Kidney (tissue), 14 donors: Measurements from ENCODE around the gene CNPPD1. TPM values are rescaled to one million over a fixed set of nuclear protein-coding genes. Genes with fewer than 3 reads are reported as not detected.

Experiments
- DNase-seq, 5 donors: peaks; one replicate each; pipeline ENCODE4 v3.0.0-alpha.2; 2013 to 2020
- FAIRE-seq: peaks from 2 replicates; lab custom pipeline; 2012; peaks lifted over from hg19 to GRCh38; lab: Jason Lieb, UNC
- H3K27ac ChIP-seq, 2 donors: one replicate each; pipeline ENCODE4 v1.7.0; 2013; ENCODE audit warnings: low read depth in 2 of 2, low read length in 2 of 2, inconsistent platforms in 1 of 2
- H3K27me3 ChIP-seq: one replicate; pipeline ENCODE4 v1.7.1; 2013; ENCODE audit warnings: low read length, inconsistent platforms; ENCODE audit not compliant: control insufficient read depth, insufficient read depth
- H3K36me3 ChIP-seq, 3 donors: one replicate each; pipeline versions ENCODE4 v1.7.0 to v1.7.1; 2013; ENCODE audit warnings: low read length in 3 of 3, control low read depth in 1 of 3, inconsistent platforms in 1 of 3; ENCODE audit not compliant: insufficient read depth in 3 of 3, control insufficient read depth in 2 of 3
- H3K4me1 ChIP-seq, 3 donors: one replicate each; pipeline versions ENCODE4 v1.7.0 to v1.7.1; 2013; ENCODE audit warnings: low read length in 3 of 3, inconsistent platforms in 1 of 3, low read depth in 1 of 3; ENCODE audit not compliant: control insufficient read depth in 2 of 3, insufficient read depth in 2 of 3
- H3K4me3 ChIP-seq, 3 donors: one replicate each; pipeline versions ENCODE4 v1.7.0 to v1.8.1; 2013; ENCODE audit warnings: low read length in 3 of 3, control low read depth in 1 of 3, inconsistent platforms in 1 of 3
- H3K9ac ChIP-seq, 3 donors: one replicate each; pipeline versions ENCODE4 v1.7.0 to v1.7.1; 2013; ENCODE audit warnings: low read length in 3 of 3, control low read depth in 1 of 3, inconsistent platforms in 1 of 3
- H3K9me3 ChIP-seq, 3 donors: one replicate each; pipeline versions ENCODE4 v1.7.0 to v1.7.1; 2013; ENCODE audit warnings: low read length in 3 of 3, control low read depth in 1 of 3, inconsistent platforms in 1 of 3; ENCODE audit not compliant: control insufficient read depth in 2 of 3, insufficient read depth in 1 of 3
- intact Hi-C: fragments of 100-400 bp; cut with DNase I; formaldehyde crosslinking; loops from one replicate; pipeline ENCODE4 v1.11.1; 2022
- polyA plus RNA-seq: library from polyadenylated mRNA; stranded (reverse); fragments of 350-450 nt; fragmentation: Illumina TruSeq; extraction: RNeasy Lipid Tissue Mini Kit (QIAGEN cat#74804); gene quantifications from one replicate; pipeline ENCODE4 v1.2.3, GENCODE V29; 2014; ENCODE audit warnings: low read depth, low replicate concordance; ENCODE audit not compliant: insufficient read depth
- total RNA-seq: library from RNA; stranded (reverse); fragmentation: NEBNext Ultra II Directional; extraction: Animal tissue kit (Norgen Biotek cat#: 25700); gene quantifications from one replicate; pipeline ENCODE4 v1.2.1, GENCODE V29; 2021
- TF ChIP-seq, protein P1 (sequence below): IDR thresholded peaks from 3 replicates; pipeline ENCODE4 v1.5.1; 2012; ENCODE audit warnings: mild to moderate bottlenecking, moderate library complexity, borderline replicate concordance; ENCODE audit not compliant: insufficient read depth; ENCODE audit errors: extremely low read depth
- donor health status: control.
- donor health status: control.
- donor health status: control.
- donor health status: control.
- donor health status: control.
- donor health status: DM: yes; HTN: yes; CAD: no.
- donor health status: Normal renal cell carcinoma (clear cell type).

Gene CNPPD1
- total and polyA plus RNA-seq, 2 donors from 2014 or later: 97.5 to 131 TPM

DNA sequence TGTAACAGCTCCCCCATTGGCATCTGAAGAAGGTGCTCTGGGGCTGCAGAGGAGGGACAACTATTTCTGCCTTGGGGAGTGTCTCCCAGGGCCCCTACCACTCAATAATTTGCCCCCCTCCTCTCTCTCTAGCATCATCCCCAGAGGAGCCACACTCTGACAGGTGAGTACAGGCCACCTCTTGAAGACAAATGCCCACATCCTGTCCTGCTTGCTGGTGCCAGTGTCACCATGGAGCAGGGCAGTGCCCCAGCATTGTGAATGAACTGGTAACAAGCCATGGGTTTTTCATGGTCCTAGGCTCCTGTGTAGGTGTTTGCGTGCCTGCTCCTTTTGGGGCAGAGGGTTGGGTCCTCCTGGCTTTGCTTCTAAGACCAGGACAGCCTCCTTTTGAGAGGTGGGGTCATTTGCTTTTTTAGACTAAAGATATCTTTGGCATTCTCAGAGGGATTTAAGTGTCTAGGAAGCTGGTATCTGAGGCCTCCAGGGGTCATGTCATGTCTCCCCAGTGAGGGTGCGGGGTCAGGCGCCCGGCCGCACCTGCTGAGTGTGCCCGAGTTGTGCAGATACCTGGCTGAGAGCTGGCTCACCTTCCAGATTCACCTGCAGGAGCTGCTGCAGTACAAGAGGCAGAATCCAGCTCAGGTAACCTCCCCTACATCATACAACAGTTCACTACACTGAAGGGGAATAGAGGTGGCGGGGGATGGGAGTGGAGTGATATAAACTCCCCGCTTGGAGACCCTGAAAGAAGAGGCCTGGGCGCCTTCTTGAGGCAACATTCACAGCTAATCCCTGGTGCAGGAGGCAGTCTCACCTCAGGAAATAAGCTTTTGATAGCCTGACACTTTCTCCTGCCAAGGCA is 3.1 kb upstream of the CNPPD1 start:
- no peaks in the 10 kb centered on the region for H3K9me3 ChIP-seq
- peaks cover 11 to 47% (median 40%) of the 10 kb centered on the region in 3 donors for H3K36me3 ChIP-seq
- DNase-seq: no peak
- H3K4me1 ChIP-seq: peaks cover 5 to 23% (median 20%) of the 10 kb centered on the region in 3 donors
- peak overlapping the region in 1 of 3 donors; percentile 90 for H3K4me3 ChIP-seq
- H3K27ac ChIP-seq: no peak overlapping the region
- FAIRE-seq: no peak
- H3K9ac ChIP-seq: no peak overlapping the region
- no peaks in the 10 kb centered on the region for H3K27me3 ChIP-seq
- intact Hi-C loops: no loop called here
- TF ChIP-seq, protein P1, sequence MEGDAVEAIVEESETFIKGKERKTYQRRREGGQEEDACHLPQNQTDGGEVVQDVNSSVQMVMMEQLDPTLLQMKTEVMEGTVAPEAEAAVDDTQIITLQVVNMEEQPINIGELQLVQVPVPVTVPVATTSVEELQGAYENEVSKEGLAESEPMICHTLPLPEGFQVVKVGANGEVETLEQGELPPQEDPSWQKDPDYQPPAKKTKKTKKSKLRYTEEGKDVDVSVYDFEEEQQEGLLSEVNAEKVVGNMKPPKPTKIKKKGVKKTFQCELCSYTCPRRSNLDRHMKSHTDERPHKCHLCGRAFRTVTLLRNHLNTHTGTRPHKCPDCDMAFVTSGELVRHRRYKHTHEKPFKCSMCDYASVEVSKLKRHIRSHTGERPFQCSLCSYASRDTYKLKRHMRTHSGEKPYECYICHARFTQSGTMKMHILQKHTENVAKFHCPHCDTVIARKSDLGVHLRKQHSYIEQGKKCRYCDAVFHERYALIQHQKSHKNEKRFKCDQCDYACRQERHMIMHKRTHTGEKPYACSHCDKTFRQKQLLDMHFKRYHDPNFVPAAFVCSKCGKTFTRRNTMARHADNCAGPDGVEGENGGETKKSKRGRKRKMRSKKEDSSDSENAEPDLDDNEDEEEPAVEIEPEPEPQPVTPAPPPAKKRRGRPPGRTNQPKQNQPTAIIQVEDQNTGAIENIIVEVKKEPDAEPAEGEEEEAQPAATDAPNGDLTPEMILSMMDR: no peak

DNA sequence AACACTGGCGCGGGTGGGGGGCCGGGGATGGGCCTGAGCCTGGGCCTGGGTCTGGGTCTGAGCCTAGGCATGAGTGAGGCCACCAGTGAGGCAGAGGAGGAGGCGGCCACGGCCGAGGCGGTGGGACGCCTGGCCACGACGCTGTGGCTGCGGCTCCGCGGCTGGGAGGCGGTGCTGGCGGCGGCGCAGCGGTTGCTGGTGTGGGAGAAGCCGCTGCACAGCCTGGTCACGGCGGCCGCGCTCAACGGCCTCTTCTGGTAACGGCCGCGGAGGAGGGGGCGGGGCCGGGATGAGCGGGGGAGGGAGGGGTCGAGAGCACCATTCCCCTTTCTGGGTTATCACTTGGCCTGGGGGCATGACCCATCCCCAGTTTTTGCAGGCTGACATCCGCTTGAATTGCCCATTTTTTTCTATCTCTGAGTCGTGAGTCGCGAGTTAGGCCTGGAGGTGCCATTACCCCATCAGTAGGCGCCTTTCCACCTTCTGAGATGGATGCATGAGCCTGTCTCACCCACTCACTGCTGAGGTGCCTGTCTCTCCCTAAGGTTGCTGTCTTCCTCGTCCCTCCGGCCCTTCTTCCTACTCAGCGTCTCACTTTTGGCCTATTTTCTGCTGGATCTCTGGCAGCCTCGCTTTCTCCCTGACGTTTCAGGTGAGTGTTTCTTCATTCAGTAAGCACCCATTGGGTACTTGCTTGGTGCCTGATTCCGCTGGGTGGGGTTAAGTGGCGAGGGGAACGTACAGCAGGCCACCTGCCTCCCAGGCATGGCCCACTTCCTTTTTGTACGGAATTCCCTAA is 1.9 kb upstream of the CNPPD1 start:
- intact Hi-C loops: no loop called here
- TF ChIP-seq, protein P1: no peak
- no peaks in the 10 kb centered on the region for H3K9me3 ChIP-seq
- FAIRE-seq (no peak), DNase-seq (peak in 2 of 5 donors; percentile 62 to 65)
- H3K27ac ChIP-seq: peak overlapping the region; percentile 85 to 88
- no peaks in the 10 kb centered on the region for H3K27me3 ChIP-seq
- peak overlapping the region; percentile 72 to 90 (median 88) for H3K4me3 ChIP-seq
- peaks cover 5 to 32% (median 31%) of the 10 kb centered on the region in 3 donors for H3K4me1 ChIP-seq
- H3K9ac ChIP-seq: peak overlapping the region; percentile 60 to 81 (median 77)
- peaks cover 12 to 54% (median 43%) of the 10 kb centered on the region in 3 donors for H3K36me3 ChIP-seq

DNA sequence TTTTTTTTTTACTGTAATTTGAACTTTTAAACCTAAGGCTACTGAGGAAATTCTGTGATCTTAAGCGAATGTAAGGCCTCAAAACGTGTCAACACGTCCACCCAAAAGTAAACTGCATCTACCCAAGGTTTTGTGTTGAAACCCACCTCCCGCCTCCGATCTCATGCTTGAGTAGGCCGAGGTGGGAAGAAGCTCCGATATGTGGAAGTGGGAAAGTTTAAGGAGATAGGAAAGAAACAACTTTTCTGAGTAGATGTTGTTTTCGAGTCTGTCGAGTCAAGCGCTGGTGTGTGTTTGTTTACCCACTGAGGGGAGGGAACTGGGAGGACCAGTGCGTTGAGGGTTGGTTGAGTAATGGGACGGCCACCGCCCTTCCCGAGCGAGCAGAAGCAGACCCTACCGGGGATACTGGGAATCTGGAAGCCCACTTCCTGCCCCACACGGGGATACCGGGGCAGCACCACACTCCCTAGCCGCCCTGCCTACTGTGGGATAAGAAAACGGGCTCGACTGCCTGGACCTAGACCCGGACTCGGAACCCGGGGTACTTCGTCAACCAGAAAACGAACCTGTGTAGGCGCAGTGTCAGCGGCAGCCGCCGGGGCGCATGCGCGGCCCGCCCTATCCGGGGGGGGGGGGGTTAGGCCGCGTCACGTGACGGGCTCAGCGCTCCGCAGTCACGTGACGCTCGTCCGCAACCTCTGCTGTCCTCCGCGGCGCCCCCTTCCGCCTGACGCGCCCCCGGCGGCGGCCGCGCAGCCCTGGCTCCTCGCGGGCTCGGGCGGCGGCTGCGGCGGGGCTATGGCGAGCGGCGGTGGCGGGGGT is 1.0 kb upstream of the CNPPD1 start, which contains the start of gene RETREG2:
Gene RETREG2 (plus strand): TSS at position 724 of the 825 bp plus-strand sequence. CDS start 78 bp downstream, at position 802.
- Histone ChIP-seq H3K9ac (peak within 1 kb of the TSS; percentile 78 to 98 (median 81)), H3K27me3 (no peaks in the 10 kb centered on the region), H3K27ac (peak within 1 kb of the TSS; percentile 97 to 100), H3K4me3 (peak within 1 kb of the TSS; percentile 79 to 95 (median 88)), H3K36me3 (peaks cover 10 to 52% (median 39%) of the 10 kb centered on the region in 3 donors), H3K4me1 (peaks cover 5 to 35% (median 27%) of the 10 kb centered on the region in 3 donors), H3K9me3 (no peaks in the 10 kb centered on the region)
- TF ChIP-seq, protein P1: peak; percentile 36
- FAIRE-seq (no peak), DNase-seq (peak; percentile 91 to 96 (median 95))
- intact Hi-C loops: no loop called here
